GM19023 (cell line): ENCODE measurements around the gene KRTAP29-1.

Experiments used
- ATAC-seq: cut with Tn5 transposase; IDR thresholded peaks from one replicate; pipeline ENCODE4 v1.9.1; 2021; ENCODE audit warnings: mild to moderate bottlenecking, moderate library complexity; ENCODE audit not compliant: unreplicated experiment

The KRTAP29-1 gene

GRCh38 chr17:41329279-41329948 is 26.8 kb upstream of the KRTAP29-1 start:
- ATAC-seq: no peak

GRCh38 chr17:41328207-41328606 is 25.6 kb upstream of the KRTAP29-1 start:
- ATAC-seq: no peak

GRCh38 chr17:41327411-41328120 is 24.9 kb upstream of the KRTAP29-1 start:
- ATAC-seq: no peak

- no peak for ATAC-seq
Measured at GRCh38 chr17:41326173-41327145, 23.8 kb upstream of the KRTAP29-1 start.

GRCh38 chr17:41325611-41326010 is 23.0 kb upstream of the KRTAP29-1 start:
- ATAC-seq: no peak

GRCh38 chr17:41325126-41325525 is 22.5 kb upstream of the KRTAP29-1 start:
- no peak for ATAC-seq

GRCh38 chr17:41324180-41325075 is 21.8 kb upstream of the KRTAP29-1 start:
- ATAC-seq: no peak

- ATAC-seq: no peak
Measured at GRCh38 chr17:41322903-41323895, 20.5 kb upstream of the KRTAP29-1 start.

GRCh38 chr17:41322094-41322902 is 19.6 kb upstream of the KRTAP29-1 start:
- no peak for ATAC-seq

GRCh38 chr17:41318231-41318630 is 15.6 kb upstream of the KRTAP29-1 start:
- ATAC-seq: no peak

- ATAC-seq: no peak
Measured at GRCh38 chr17:41315814-41316445, 13.3 kb upstream of the KRTAP29-1 start.

- ATAC-seq: no peak
Measured at GRCh38 chr17:41315204-41315794, 12.6 kb upstream of the KRTAP29-1 start, which contains the start of gene KRTAP17-1. KRTAP17-1 (minus strand) TSS chr17:41315710; CDS start chr17:41315650, 60 bp downstream.

GRCh38 chr17:41311111-41311510 is 8.5 kb upstream of the KRTAP29-1 start:
- no peak for ATAC-seq

GRCh38 chr17:41308918-41309359 is 6.3 kb upstream of the KRTAP29-1 start, which contains the start of gene KRTAP16-1:
KRTAP16-1 (minus strand) TSS chr17:41309309; CDS start chr17:41309253, 56 bp downstream.
- ATAC-seq: no peak

- ATAC-seq: no peak
Measured at GRCh38 chr17:41308251-41308917, 5.7 kb upstream of the KRTAP29-1 start.

- ATAC-seq: no peak
Measured at GRCh38 chr17:41307647-41308046, 5.0 kb upstream of the KRTAP29-1 start.

GRCh38 chr17:41304091-41304490 is 1.4 kb upstream of the KRTAP29-1 start:
- ATAC-seq: no peak
